HG02759 (cell line): ENCODE results near the gene SMPD1.
A peak's percentile ranks its signal among the peaks of the same experiment; 100 is the strongest.

ENCODE experiments used
- ATAC-seq: cut with Tn5 transposase; IDR thresholded peaks from one replicate; pipeline ENCODE4 v1.9.1; 2021; ENCODE audit warnings: mild to moderate bottlenecking, moderate library complexity; ENCODE audit not compliant: unreplicated experiment

SMPD1 gene

GRCh38 chr11:6410695-6411430, 20.6 kb downstream of the SMPD1 start:
- no peak for ATAC-seq

- no peak for ATAC-seq
Observed at GRCh38 chr11:6411594-6412031, 21.3 kb downstream of the SMPD1 start.

- ATAC-seq, result no peak
Observed at GRCh38 chr11:6413791-6414201, 23.5 kb downstream of the SMPD1 start.

GRCh38 chr11:6414874-6415328, 24.6 kb downstream of the SMPD1 start:
- no peak for ATAC-seq

GRCh38 chr11:6415797-6416196, 25.5 kb downstream of the SMPD1 start:
- ATAC-seq, result no peak

- no peak for ATAC-seq
Observed at GRCh38 chr11:6417907-6418556, 27.8 kb downstream of the SMPD1 start.

- no peak for ATAC-seq
Observed at GRCh38 chr11:6418557-6419008, 28.3 kb downstream of the SMPD1 start.

- ATAC-seq, result peak; percentile 70
Observed at GRCh38 chr11:6419009-6419631, 28.8 kb downstream of the SMPD1 start, which contains the start of gene APBB1. Gene APBB1 (minus strand): TSS chr11:6419094. CDS start chr11:6411347, 7,747 bp downstream.

- ATAC-seq, result no peak
Observed at GRCh38 chr11:6420677-6421076, 30.4 kb downstream of the SMPD1 start.

- no peak for ATAC-seq
Observed at GRCh38 chr11:6427516-6427915, 37.2 kb downstream of the SMPD1 start.

GRCh38 chr11:6431861-6432260, 41.6 kb downstream of the SMPD1 start:
- no peak for ATAC-seq

GRCh38 chr11:6433998-6434660, 43.9 kb downstream of the SMPD1 start:
- no peak for ATAC-seq

- no peak for ATAC-seq
Observed at GRCh38 chr11:6437423-6437822, 47.1 kb downstream of the SMPD1 start.

GRCh38 chr11:6437993-6438392, 47.7 kb downstream of the SMPD1 start:
- no peak for ATAC-seq

GRCh38 chr11:6438979-6439571, 48.8 kb downstream of the SMPD1 start:
- ATAC-seq, result no peak

GRCh38 chr11:6440906-6441358, 50.7 kb downstream of the SMPD1 start, which contains the start of gene HPX:
Gene HPX (minus strand): TSS chr11:6440987. CDS start chr11:6440963, 24 bp downstream.
- no peak for ATAC-seq

GRCh38 chr11:6442441-6442840, 52.2 kb downstream of the SMPD1 start:
- ATAC-seq, result no peak

- ATAC-seq, result peak; percentile 74
Observed at GRCh38 chr11:6443269-6444003, 53.2 kb downstream of the SMPD1 start.
